Renal cortex interstitium (tissue), 15 donors: ENCODE data around the gene CLEC18C. TPM values are rescaled to one million over a fixed set of nuclear protein-coding genes. Genes with fewer than 3 reads are reported as not detected.
"Not testable (repeated sequence)": the region's sequence is repeated elsewhere in the genome, so short reads cannot be mapped to it uniquely, and the experiment has no call there.

ENCODE experiments used
- DNase-seq, 11 donors: peaks; one replicate each; pipeline ENCODE4 v3.0.0-alpha.2; 2013; ENCODE audit warnings: low read depth in 9 of 11, low spot score in 4 of 11; ENCODE audit errors: extremely low read depth in 1 of 11
- long read RNA-seq, 16 experiments: transcript quantifications; one replicate each; lab custom pipeline, GENCODE V29; 2026
- polyA plus RNA-seq, 3 donors: library from polyadenylated mRNA; unstranded; fragments of 120-200 nt; gene quantifications; one replicate each; pipeline ENCODE4 v1.2.1, GENCODE V29; 2013; ENCODE audit not compliant: insufficient read length in 3 of 3

CLEC18C gene
- 10 to 100 TPM; 51.2 to 74.9 (median 67.8) TPM for polyA plus RNA-seq
- long read RNA-seq, donor 1, transcript CLEC18C-210 (12 exons, 1,970 nt): major isoform, 11 of 15 reads
- long read RNA-seq, donor 1, partial matches to known transcripts: 0 of 15 reads
- long read RNA-seq, donor 1, other reads (novel, unspliced or antisense): 0 of 15 reads
- long read RNA-seq, donor 2, transcript CLEC18C-210 (12 exons, 1,970 nt): major isoform, 8 of 20 reads
- long read RNA-seq, donor 2, partial matches to known transcripts: 12 of 20 reads
- long read RNA-seq, donor 2, other reads (novel, unspliced or antisense): 0 of 20 reads
- long read RNA-seq, donor 3, transcript CLEC18C-210 (12 exons, 1,970 nt): major isoform, 10 of 13 reads
- long read RNA-seq, donor 3, partial matches to known transcripts: 0 of 13 reads
- long read RNA-seq, donor 3, other reads (novel, unspliced or antisense): 0 of 13 reads
- long read RNA-seq, donor 4, transcript CLEC18C-210 (12 exons, 1,970 nt): major isoform, 9 of 14 reads
- long read RNA-seq, donor 4, partial matches to known transcripts: 0 of 14 reads
- long read RNA-seq, donor 4, other reads (novel, unspliced or antisense): 0 of 14 reads
- long read RNA-seq, donor 5: 0 reads
- long read RNA-seq, donor 6, transcript CLEC18C-210 (12 exons, 1,970 nt): major isoform, 11 of 26 reads
- long read RNA-seq, donor 6, partial matches to known transcripts: 11 of 26 reads
- long read RNA-seq, donor 6, other reads (novel, unspliced or antisense): 0 of 26 reads
- long read RNA-seq, donor 7, transcript CLEC18C-210 (12 exons, 1,970 nt): major isoform, 7 of 34 reads
- long read RNA-seq, donor 7, partial matches to known transcripts: 21 of 34 reads
- long read RNA-seq, donor 7, other reads (novel, unspliced or antisense): 0 of 34 reads
- long read RNA-seq, donor 8: 0 reads
- long read RNA-seq, donor 9, transcript CLEC18C-210 (12 exons, 1,970 nt): major isoform, 11 of 19 reads
- long read RNA-seq, donor 9, partial matches to known transcripts: 5 of 19 reads
- long read RNA-seq, donor 9, other reads (novel, unspliced or antisense): 0 of 19 reads
- long read RNA-seq, donor 10, transcript CLEC18C-210 (12 exons, 1,970 nt): major isoform, 8 of 8 reads
- long read RNA-seq, donor 10, partial matches to known transcripts: 0 of 8 reads
- long read RNA-seq, donor 10, other reads (novel, unspliced or antisense): 0 of 8 reads
- long read RNA-seq, donor 11, transcript CLEC18C-210 (12 exons, 1,970 nt): major isoform, 6 of 8 reads
- long read RNA-seq, donor 11, partial matches to known transcripts: 0 of 8 reads
- long read RNA-seq, donor 11, other reads (novel, unspliced or antisense): 0 of 8 reads
- long read RNA-seq, donor 12, transcript CLEC18C-210 (12 exons, 1,970 nt): major isoform, 7 of 8 reads
- long read RNA-seq, donor 12, partial matches to known transcripts: 0 of 8 reads
- long read RNA-seq, donor 12, other reads (novel, unspliced or antisense): 0 of 8 reads
- long read RNA-seq, donor 13: 0 reads
- long read RNA-seq, donor 14, transcript CLEC18C-210 (12 exons, 1,970 nt): major isoform, 7 of 9 reads
- long read RNA-seq, donor 14, partial matches to known transcripts: 0 of 9 reads
- long read RNA-seq, donor 14, other reads (novel, unspliced or antisense): 0 of 9 reads
- long read RNA-seq, donor 15, partial matches to known transcripts: 0 of 4 reads
- long read RNA-seq, donor 15, other reads (novel, unspliced or antisense): 0 of 4 reads
- long read RNA-seq, donor 16, transcript CLEC18C-210 (12 exons, 1,970 nt): major isoform, 27 of 45 reads
- long read RNA-seq, donor 16, partial matches to known transcripts: 13 of 45 reads
- long read RNA-seq, donor 16, other reads (novel, unspliced or antisense): 0 of 45 reads

- DNase-seq: not testable (repeated sequence)
Measured at GRCh38 chr16:70173212-70173837, at the start of gene CLEC18C. Gene CLEC18C, plus strand, starts transcription at chr16:70173787. Its CDS starts 492 bp downstream, at chr16:70174279.

GRCh38 chr16:70123822-70124221 is 49.8 kb upstream of the CLEC18C start:
- DNase-seq: not testable (repeated sequence)

- not testable (repeated sequence) for DNase-seq
Measured at GRCh38 chr16:70126226-70126625, 47.4 kb upstream of the CLEC18C start.

- not testable (repeated sequence) for DNase-seq
Measured at GRCh38 chr16:70127706-70128105, 45.9 kb upstream of the CLEC18C start.

GRCh38 chr16:70128844-70129243 is 44.7 kb upstream of the CLEC18C start:
- not testable (repeated sequence) for DNase-seq

- not testable (repeated sequence) for DNase-seq
Measured at GRCh38 chr16:70135796-70136195, 37.8 kb upstream of the CLEC18C start.

GRCh38 chr16:70136595-70136994 is 37.0 kb upstream of the CLEC18C start:
- not testable (repeated sequence) for DNase-seq

- not testable (repeated sequence) for DNase-seq
Measured at GRCh38 chr16:70142739-70143138, 30.8 kb upstream of the CLEC18C start.

- DNase-seq: not testable (repeated sequence)
Measured at GRCh38 chr16:70143231-70143895, 30.2 kb upstream of the CLEC18C start.

- DNase-seq: not testable (repeated sequence)
Measured at GRCh38 chr16:70147853-70148252, 25.7 kb upstream of the CLEC18C start.

- DNase-seq: not testable (repeated sequence)
Measured at GRCh38 chr16:70148453-70148852, 25.1 kb upstream of the CLEC18C start.

- not testable (repeated sequence) for DNase-seq
Measured at GRCh38 chr16:70149296-70149695, 24.3 kb upstream of the CLEC18C start.

GRCh38 chr16:70151391-70151790 is 22.2 kb upstream of the CLEC18C start:
- no peak for DNase-seq

GRCh38 chr16:70151941-70152509 is 21.6 kb upstream of the CLEC18C start:
- no peak for DNase-seq

- no peak for DNase-seq
Measured at GRCh38 chr16:70152578-70153302, 20.8 kb upstream of the CLEC18C start.

GRCh38 chr16:70154736-70155135 is 18.9 kb upstream of the CLEC18C start:
- DNase-seq: not testable (repeated sequence)
